Activated CD4-positive, alpha-beta T cell treated with anti-CD3 and anti-CD28 coated beads, Interleukin-2, amount 10 ng/mL, durations not matched to agents 24 days and 14 days (primary cell): ENCODE measurements around the gene RNASE13. TPM values are rescaled to one million over a fixed set of nuclear protein-coding genes. Genes with fewer than 3 reads are reported as not detected.

ENCODE experiments used
- DNase-seq: peaks from one replicate; pipeline ENCODE4 v3.0.0; 2022
- H3K27ac Mint-ChIP-seq: one replicate; pipeline ENCODE4 v1.8.0; 2022; ENCODE audit warnings: mild to moderate bottlenecking, mixed read lengths
- H3K27me3 Mint-ChIP-seq: one replicate; pipeline ENCODE4 v1.8.0; 2022; ENCODE audit warnings: mixed read lengths
- H3K36me3 Mint-ChIP-seq: one replicate; pipeline ENCODE4 v1.8.0; 2022; ENCODE audit warnings: low read depth, mild to moderate bottlenecking, mixed read lengths
- H3K4me1 Mint-ChIP-seq: one replicate; pipeline ENCODE4 v1.8.0; 2021; ENCODE audit warnings: mixed read lengths
- H3K4me3 Mint-ChIP-seq: one replicate; pipeline ENCODE4 v1.8.0; 2022; ENCODE audit warnings: mild to moderate bottlenecking, moderate library complexity, mixed read lengths
- H3K9me3 Mint-ChIP-seq: one replicate; pipeline ENCODE4 v1.8.0; 2021; ENCODE audit warnings: mixed read lengths
- intact Hi-C: fragments of 100-400 bp; cut with micrococcal nuclease; formaldehyde crosslinking; loops from one replicate; pipeline ENCODE4 v1.15.1; 2023
- total RNA-seq: library from RNA; stranded (reverse); gene quantifications from 2 replicates; pipeline ENCODE4 v1.2.3, GENCODE V29; 2022

RNASE13 gene
- total RNA-seq, 1 donor from 2014 or later, result not detected

DNA sequence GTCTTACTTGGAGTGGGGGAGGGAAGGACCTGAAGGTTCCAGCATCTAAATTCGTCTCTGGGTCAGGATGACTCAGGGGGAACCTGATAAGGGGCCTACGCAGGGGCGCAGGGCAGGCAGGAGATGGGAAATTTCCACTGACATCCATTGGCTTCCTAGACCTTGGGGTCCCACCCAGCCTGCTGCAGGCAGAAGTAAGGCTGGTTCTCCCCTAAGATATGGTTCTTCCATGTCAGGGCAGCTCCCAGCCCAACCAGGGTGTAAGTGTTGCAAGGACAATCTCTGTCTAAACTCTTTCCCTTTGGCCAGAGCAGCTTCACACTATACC is 7.7 kb downstream of the RNASE13 start:
- H3K4me3 Mint-ChIP-seq, result no peak overlapping the region

GRCh38 chr14:21026274-21026987 is 8.2 kb downstream of the RNASE13 start:
- DNase-seq, result no peak
- Mint-ChIP-seq H3K27ac (no peak overlapping the region), H3K9me3 (no peaks in the 10 kb centered on the region), H3K4me1 (peaks cover 15% of the 10 kb centered on the region), H3K4me3 (peak overlapping the region; percentile 36), H3K36me3 (no peaks in the 10 kb centered on the region), H3K27me3 (peaks cover 43% of the 10 kb centered on the region)
- intact Hi-C loops, result loop anchor here (5.0 kb wide), 1 partner anchor 41 kb away; no protein-coding TSS in a partner anchor

More for the DNA sequence above, 7.7 kb downstream of the RNASE13 start:
- Mint-ChIP-seq H3K4me1 (peaks cover 15% of the 10 kb centered on the region), H3K36me3 (no peaks in the 10 kb centered on the region), H3K27me3 (peaks cover 44% of the 10 kb centered on the region), H3K27ac (no peak overlapping the region), H3K9me3 (no peaks in the 10 kb centered on the region)
- intact Hi-C loops, result loop anchor here (5.0 kb wide), 1 partner anchor 40 kb away; no protein-coding TSS in a partner anchor
- DNase-seq, result no peak

DNA sequence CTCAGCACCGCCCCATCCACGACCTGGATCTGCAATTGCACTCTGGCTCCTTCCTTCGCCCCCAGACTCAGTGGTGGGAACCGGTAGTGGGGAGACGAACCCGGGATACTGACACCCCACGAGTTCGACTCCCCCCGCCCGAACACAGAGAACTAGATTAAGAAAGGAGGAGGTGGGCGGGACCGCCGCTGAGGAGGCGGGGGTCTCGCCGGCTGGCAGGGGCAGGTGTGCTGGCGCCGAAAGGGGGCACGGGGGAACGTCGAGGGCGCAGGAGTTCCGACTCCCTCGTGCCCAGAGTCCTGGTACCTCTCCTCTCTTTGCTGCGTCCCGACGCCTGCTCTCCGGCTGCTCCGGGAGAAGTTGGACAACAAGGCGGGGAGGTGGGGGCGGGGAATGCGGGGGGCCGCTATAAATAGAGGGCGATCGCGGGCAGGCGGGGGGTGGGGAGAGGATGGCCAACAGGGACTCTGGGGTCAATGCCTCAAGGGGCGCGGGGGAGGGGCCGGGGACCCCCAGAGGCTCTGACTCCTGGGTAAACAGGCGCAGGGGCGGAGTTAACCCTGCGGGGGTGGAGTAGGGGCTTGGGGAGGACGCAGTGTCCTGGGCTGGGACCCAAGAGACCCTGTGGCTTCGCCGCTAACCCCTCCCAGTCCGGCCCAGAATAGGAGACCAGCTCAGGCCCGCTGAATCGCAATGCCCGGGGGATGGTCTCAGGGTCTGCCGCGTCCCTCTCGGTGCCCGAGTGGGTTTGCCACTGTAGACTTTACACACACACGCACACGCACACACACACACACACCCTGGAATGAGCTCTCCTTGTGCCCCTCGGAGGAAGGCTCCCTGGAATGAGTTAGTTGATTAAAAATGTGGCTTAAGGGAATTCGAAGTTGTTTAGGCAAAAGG is 9.0 kb downstream of the RNASE13 start:
- Mint-ChIP-seq H3K36me3 (no peaks in the 10 kb centered on the region), H3K4me3 (peak overlapping the region; percentile 82), H3K9me3 (no peaks in the 10 kb centered on the region), H3K27me3 (peaks cover 44% of the 10 kb centered on the region), H3K27ac (no peak overlapping the region), H3K4me1 (peaks cover 15% of the 10 kb centered on the region)
- DNase-seq, result no peak
- intact Hi-C loops, result loop anchor here (5.0 kb wide), 1 partner anchor 42 kb away; no protein-coding TSS in a partner anchor

DNA sequence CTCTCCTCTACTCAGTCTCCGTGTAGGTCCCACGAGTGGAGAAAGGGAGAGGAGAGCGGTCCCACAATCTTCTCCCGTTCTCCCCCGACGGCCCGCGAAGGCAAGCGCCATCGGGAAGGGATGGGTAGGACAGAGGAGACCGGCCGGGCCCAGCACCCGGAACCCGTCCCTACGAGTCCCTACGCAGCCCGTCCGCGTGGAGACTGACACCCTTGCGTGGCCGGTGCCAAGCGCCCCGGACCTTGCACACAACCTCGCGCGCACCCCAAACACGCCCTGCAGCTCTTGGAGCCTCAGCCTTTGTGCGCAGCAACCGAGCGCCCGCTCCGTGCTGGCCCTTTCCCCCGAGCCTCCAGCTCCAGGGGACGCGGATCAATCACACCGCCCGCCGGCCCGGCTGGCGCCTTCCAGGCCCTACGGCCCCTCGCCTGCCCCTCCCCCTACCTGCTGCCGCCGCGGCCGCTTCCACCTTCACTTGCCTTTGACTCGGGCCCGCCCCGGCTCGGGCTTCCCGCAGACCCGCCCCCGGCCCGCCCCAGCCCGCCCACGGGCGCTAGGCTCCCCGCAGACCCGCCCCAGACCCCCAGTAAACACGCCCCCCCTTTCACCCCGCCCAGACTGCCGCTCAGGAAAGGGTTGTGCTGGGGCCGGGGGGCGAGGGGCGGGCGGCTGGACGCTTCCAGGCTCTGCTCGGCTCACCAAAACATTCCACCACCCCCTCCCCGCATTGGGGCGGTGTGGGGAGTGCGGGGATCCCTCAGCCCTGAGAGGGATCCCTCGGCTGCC is 9.8 kb downstream of the RNASE13 start, which contains the start of gene NDRG2:
TSS of gene NDRG2 (minus strand) at position 477 of the 786 bp plus-strand sequence. CDS start 1,746 bp downstream, outside the sequence.
- no peaks in the 10 kb centered on the region for H3K36me3 Mint-ChIP-seq
- no peaks in the 10 kb centered on the region for H3K9me3 Mint-ChIP-seq
- H3K27ac Mint-ChIP-seq, result no peak within 1 kb of the TSS
- intact Hi-C loops, result loop anchor here (5.0 kb wide), 1 partner anchor 43 kb away; no protein-coding TSS in a partner anchor
- peaks cover 15% of the 10 kb centered on the region for H3K4me1 Mint-ChIP-seq
- peaks cover 44% of the 10 kb centered on the region for H3K27me3 Mint-ChIP-seq
- DNase-seq, result peak; percentile 90
- H3K4me3 Mint-ChIP-seq, result peak within 1 kb of the TSS; percentile 82

DNA sequence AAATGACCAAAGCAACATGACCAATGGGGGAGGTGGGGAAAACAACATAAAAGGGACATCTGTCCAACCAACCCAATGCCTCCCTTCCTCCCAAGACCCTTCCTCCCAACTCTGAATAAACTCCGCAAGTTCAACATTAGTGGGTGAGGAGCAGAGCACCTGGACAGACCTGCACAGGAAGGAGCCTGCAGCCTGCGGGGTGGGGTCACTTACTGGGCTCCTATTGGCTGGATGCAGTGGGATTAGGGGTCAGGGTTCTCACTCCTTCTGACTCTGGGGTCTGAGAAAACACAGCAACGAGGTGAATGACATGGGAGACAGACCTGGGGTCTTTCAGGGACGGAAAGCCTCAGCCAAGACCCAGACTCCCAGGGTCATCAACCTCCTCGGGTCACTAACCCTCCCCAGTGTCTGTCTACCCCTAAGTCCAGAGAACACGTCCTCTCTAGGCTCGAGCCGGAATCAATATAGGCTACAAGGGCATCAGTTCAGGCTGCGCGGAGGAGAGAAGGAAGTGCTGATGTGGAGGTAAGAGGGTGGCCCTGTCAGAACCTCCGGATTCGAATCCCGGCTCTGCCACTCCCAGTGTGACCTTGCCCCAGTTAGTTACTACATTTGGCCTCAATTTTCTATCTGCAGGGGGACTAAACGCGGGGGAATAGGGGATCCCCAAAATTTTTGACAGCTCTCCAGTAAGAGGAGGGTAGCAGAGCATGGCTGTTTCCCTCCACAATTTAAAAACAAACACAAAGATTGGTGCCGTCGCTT is 10.6 kb downstream of the RNASE13 start:
- Mint-ChIP-seq H3K9me3 (no peaks in the 10 kb centered on the region), H3K36me3 (no peaks in the 10 kb centered on the region), H3K4me3 (peak overlapping the region; percentile 81), H3K27ac (no peak overlapping the region), H3K4me1 (peaks cover 15% of the 10 kb centered on the region), H3K27me3 (peaks cover 46% of the 10 kb centered on the region)
- intact Hi-C loops, result no loop called here
- DNase-seq, result peak; percentile 66

DNA sequence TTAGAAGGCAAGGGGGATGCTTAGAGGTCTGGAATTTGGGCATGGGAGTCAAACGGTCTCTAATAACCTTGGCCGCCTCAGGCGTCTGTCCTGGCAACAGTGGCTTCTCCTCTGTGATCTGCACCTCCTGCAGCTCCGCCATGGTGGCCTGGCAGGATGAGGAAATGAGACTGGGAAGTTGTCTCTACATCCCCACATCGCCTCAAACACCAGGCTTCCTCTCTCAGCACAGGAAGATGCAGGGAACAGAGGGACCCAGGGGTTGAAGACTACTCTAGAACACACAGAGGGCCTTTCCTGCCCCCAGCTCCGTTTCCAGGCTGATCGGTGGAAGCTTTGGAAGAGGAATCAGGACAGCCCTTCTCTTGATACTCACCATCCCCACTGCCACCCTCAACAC is 11.4 kb downstream of the RNASE13 start:
- H3K4me1 Mint-ChIP-seq, result peaks cover 15% of the 10 kb centered on the region

DNA sequence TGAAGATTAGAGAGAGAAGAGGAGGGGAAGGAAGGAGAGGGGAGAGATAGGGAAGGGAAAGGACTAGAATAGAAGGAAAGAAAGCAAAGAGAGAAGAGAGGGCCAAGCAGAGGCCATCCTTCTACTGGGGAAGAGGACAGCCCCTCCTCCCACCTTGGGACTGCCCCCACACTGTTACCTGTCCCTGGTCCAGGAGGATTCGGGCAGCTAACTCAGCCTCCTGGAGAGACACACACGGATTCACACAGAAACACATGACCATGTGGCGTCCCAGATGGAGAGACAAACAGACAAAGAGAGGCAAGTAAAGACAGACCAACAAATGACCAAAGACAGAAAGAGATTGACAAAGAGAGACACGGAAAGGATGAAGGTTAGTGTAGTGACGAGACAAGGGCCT is 11.9 kb downstream of the RNASE13 start:
- Mint-ChIP-seq H3K36me3 (no peaks in the 10 kb centered on the region), H3K4me3 (no peak overlapping the region), H3K27ac (no peak overlapping the region), H3K4me1 (peaks cover 15% of the 10 kb centered on the region), H3K9me3 (no peaks in the 10 kb centered on the region), H3K27me3 (peaks cover 46% of the 10 kb centered on the region)
- intact Hi-C loops, result no loop called here
- no peak for DNase-seq

More for the DNA sequence above, 11.4 kb downstream of the RNASE13 start:
- Mint-ChIP-seq H3K4me3 (no peak overlapping the region), H3K27ac (no peak overlapping the region), H3K36me3 (no peaks in the 10 kb centered on the region), H3K27me3 (peaks cover 46% of the 10 kb centered on the region), H3K9me3 (no peaks in the 10 kb centered on the region)
- intact Hi-C loops, result no loop called here
- no peak for DNase-seq

DNA sequence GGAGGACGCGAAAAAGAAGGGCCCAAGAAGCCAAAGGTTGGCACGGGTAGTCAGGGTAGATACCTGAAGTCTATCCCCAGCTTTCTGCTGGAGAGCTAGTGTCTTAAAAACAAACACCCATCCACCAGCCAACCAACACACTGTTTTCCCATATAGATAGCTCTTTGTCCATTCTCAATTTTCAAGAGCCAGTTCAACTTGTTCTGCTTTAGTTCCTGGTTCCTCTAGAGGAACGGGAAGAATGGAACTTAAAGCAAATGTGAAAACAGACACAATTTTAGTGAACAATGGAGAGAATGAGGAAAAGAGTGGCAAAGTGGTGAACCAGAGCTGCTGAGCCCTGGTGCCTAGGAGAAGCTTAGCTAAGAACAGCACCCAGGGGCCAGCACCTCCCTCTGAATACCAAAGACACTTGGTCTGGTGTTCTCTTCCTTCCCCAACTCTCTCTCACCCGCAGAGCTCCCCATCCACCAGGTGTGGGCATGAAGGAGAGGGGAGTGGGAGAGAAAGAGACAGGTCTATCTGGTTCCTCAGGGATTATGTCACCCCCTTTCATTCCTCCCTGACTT is 13.5 kb downstream of the RNASE13 start:
- no peak for DNase-seq
- no peak overlapping the region for H3K27ac Mint-ChIP-seq
- intact Hi-C loops, result no loop called here

DNA sequence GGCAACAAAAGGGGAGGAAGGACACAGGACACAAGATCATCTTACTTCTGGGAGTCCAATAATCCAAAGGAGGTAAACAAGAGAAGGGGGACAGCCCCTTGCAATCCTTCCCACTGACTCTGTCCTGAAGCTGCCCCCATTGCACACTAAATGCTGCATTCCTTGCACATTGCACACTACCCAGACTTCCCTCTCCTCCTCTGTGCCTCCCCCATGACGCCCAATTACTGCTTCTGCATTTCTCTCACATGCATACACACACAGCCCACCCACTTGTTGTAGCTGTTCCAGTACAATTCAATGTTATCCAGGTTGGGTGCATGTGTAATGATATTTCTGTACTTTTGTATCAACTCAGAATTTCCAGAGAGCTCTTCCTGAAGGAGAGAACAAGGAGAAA is 15.2 kb downstream of the RNASE13 start:
- H3K4me3 Mint-ChIP-seq, result no peak overlapping the region
- intact Hi-C loops, result no loop called here
- H3K27ac Mint-ChIP-seq, result no peak overlapping the region
- H3K27me3 Mint-ChIP-seq, result peaks cover 42% of the 10 kb centered on the region
- H3K9me3 Mint-ChIP-seq, result no peaks in the 10 kb centered on the region
- peaks cover 13% of the 10 kb centered on the region for H3K4me1 Mint-ChIP-seq
- no peak for DNase-seq
- no peaks in the 10 kb centered on the region for H3K36me3 Mint-ChIP-seq

More for the DNA sequence above, 13.5 kb downstream of the RNASE13 start:
- H3K27me3 Mint-ChIP-seq, result peaks cover 41% of the 10 kb centered on the region
- no peak overlapping the region for H3K4me3 Mint-ChIP-seq
- no peaks in the 10 kb centered on the region for H3K36me3 Mint-ChIP-seq
- no peaks in the 10 kb centered on the region for H3K9me3 Mint-ChIP-seq
- peaks cover 15% of the 10 kb centered on the region for H3K4me1 Mint-ChIP-seq

DNA sequence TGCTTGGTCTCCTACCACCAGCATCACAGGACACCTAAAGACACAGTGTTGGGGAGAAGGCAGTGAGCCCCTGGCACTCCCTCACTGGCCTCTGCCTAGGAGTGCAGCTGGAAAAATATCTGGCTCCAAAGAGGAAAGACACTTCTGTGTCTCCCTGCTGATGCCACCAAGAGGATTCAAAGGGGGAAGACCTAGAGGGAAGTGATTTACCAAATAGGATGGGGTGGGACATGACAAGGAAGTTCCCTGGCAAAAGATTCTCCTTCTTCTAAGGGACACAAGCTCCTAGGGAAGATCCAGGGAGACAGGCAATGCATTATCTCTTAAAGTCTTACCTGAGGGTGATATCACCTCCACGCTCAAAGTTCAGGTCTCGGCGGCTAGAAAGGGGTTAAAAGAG is 15.8 kb downstream of the RNASE13 start:
- DNase-seq, result no peak
- intact Hi-C loops, result no loop called here
- no peak overlapping the region for H3K27ac Mint-ChIP-seq
- peaks cover 39% of the 10 kb centered on the region for H3K27me3 Mint-ChIP-seq
- peaks cover 7% of the 10 kb centered on the region for H3K4me1 Mint-ChIP-seq
- H3K9me3 Mint-ChIP-seq, result no peaks in the 10 kb centered on the region
- no peaks in the 10 kb centered on the region for H3K36me3 Mint-ChIP-seq
- H3K4me3 Mint-ChIP-seq, result no peak overlapping the region

GRCh38 chr14:21018286-21018685 is 16.3 kb downstream of the RNASE13 start:
- Mint-ChIP-seq H3K4me3 (no peak overlapping the region), H3K36me3 (no peaks in the 10 kb centered on the region), H3K27ac (no peak overlapping the region), H3K4me1 (peaks cover 6% of the 10 kb centered on the region), H3K9me3 (no peaks in the 10 kb centered on the region), H3K27me3 (peaks cover 34% of the 10 kb centered on the region)
- intact Hi-C loops, result no loop called here
- no peak for DNase-seq

- Mint-ChIP-seq H3K36me3 (no peaks in the 10 kb centered on the region), H3K4me1 (peaks cover 4% of the 10 kb centered on the region), H3K27ac (no peak overlapping the region), H3K27me3 (peaks cover 31% of the 10 kb centered on the region), H3K9me3 (no peaks in the 10 kb centered on the region), H3K4me3 (no peak overlapping the region)
- intact Hi-C loops, result no loop called here
- no peak for DNase-seq
Observed at GRCh38 chr14:21017528-21018245, 16.9 kb downstream of the RNASE13 start.
